ENCODE measurements around the gene ADCY2.

ADCY2 gene

DNA sequence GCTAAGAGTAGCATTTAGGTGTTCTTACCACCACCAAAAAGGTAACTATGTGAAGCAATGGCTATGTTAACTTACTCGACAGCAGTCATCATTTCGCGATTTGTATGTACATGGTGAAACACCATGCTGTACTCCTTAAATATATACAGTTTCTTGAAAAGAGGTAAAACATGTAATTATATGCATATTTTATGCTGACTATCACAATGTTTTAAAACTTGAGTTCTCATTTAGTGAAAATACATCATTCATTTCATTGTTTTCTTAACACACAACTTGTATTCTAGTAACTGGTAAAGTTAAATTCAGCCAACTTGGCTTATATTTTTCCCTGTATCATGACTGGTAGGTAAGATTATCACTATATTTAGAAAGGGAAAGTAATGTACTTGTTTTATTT lies 189.9 kb downstream of the ADCY2 start:
- in situ Hi-C loops (cut with MboI; ENCODE audit: low sequenced_read_pairs): no loop called here

DNA sequence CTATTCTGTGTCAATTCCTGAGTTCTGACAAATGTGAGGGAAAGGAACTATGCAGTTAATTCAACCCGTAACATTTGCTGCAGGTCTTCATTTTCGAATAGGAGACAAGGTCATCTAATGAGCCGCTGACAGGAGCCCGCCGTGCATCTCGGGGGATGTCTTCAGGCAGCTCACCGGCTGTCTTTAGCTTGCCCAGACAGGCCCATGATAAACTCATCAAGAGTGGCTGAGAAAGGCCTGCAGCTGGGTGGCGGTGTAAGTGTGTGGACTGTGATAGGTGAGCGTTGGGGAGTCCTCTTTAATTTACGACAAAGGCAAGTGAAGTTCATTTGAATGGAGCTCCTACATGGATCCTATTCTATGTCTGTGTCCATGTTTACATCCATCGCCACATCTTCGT lies 190.5 kb downstream of the ADCY2 start:
- in situ Hi-C loops (cut with MboI; ENCODE audit: low sequenced_read_pairs): no loop called here

DNA sequence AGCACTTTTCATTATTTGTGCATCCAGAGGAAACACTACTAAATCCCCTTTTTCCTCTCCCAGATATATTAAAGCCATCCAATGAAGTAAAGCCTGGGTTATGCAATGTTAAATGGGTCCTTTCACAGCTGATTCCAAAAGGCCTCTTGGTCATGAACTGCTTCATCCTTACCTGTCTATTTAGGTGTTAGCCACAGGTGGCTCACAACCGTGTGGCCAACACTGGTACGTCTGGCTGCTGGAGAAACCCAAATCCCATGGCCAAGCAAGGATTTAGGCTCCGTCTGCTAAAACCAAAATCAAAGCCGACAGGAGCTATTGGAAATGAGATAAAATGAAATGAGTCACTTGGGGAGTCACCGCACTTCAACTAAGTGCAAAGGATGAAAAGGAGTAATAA lies 193.9 kb downstream of the ADCY2 start:
- in situ Hi-C loops (cut with MboI; ENCODE audit: low sequenced_read_pairs): no loop called here

DNA sequence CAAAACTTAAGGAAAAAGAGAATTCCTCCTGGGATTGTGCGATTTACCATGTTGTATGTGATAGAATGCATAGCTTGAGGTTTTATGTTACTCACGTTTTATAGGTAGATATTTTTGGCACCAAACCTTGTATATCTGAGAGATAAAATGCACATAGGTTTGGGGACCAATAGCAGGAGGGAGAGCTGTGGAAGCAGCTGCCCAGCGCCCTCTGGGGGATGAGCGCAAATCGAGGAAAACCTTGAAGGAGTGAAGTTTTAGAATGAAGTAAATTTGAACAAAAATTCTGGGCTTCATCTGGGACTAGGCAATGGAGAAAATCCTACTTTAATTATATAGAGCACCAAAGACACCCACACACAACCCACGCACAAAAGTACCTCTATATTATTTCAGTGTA lies 197.0 kb downstream of the ADCY2 start:
- in situ Hi-C loops (cut with MboI; ENCODE audit: low sequenced_read_pairs): no loop called here

DNA sequence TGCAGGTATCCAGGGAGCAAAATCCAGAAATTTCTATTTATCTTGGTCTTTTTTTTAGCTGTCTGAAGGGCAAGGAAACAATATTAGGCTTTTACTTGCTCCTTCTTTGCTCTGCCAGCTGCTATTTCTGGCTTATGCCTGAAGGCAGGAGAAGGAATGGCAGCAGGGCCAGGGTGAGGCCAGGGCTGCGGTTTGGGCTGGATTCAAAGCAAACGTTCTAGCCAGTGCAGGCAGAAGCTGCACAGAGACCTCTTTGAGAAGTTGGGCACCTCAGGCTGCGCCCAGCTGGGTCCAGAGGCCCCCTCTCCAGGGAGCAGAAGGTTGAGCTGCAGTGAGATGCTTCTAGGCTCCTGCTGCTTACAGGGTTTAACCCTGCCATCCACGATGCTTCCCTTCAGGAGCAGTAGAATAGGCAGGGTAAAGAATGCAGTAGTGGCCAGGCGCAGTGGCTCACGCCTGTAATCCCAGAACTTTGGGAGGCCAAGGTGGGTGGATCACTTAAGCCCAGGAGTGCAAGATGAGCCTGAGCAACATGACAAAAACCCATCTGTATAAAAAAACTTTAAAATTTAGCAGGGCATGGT lies 201.2 kb downstream of the ADCY2 start:
- in situ Hi-C loops (cut with MboI; ENCODE audit: low sequenced_read_pairs): no loop called here

DNA sequence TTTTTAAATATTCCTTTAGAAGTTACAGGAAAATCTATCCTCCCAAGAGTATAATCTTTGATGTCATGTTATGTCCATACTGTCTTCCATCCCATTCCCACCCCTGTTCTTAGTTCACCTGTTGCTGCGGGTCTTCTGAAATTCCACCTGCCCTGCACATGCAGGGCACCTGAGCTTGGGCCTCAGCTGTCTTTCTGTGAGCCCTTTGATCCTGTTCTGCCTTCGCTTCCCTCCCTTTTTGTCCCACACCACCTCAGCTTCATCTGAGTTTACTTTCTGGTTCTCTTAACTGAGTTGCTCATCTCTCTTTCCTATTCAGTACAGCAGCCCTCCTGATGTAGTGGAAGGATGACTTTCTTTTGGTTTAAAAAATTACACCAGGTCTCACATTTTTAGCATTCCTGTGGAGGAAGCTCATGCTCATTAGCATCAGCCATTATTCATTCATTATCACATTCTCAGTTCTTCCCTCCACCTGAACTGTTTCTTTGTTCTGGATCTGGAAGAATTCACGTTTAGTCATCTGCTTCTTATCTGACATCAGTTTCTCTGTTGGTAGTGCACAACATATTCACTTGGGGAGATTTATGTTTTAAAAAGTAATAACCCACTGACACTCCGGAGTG lies 211.0 kb downstream of the ADCY2 start:
- in situ Hi-C loops (cut with MboI; ENCODE audit: low sequenced_read_pairs): no loop called here

DNA sequence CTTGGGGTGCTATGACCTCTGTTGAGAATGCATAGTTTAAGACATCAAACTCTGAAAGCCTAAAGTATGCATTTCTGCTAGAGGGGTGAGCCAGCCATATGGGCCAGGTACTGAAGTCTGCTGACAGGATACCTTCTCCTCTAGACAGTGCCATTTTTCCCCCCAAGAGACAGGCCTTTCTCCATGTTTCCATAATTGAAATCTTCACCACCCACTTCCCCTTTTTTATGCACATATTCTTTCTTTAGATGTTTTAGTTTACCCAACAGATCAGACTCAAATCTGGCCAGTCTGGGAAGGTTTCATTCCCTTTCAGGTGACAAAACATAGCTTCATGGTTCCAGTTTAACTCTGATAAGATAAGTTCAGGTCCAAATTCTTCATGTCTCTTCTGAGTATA lies 212.8 kb downstream of the ADCY2 start:
- in situ Hi-C loops (cut with MboI; ENCODE audit: low sequenced_read_pairs): no loop called here

DNA sequence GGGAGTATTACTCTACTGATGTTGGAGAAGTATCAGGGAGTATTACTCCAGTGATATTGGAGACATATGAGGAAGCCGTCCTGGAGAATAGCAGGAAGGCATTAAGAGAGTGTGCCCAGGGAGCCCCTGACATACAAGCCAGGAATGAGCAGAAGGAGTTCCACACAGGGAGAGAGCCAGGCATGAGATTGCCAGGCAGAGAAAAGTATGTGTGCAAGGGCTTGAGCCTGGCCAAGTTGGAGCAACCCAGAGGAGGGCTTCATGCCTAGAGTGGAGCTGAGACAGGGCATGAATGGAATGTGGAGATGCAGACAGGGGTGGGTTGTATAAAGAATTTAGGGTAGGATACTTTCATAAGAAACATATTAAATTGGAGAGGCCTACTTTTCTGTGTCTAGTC lies 213.8 kb downstream of the ADCY2 start:
- in situ Hi-C loops (cut with MboI; ENCODE audit: low sequenced_read_pairs): no loop called here

DNA sequence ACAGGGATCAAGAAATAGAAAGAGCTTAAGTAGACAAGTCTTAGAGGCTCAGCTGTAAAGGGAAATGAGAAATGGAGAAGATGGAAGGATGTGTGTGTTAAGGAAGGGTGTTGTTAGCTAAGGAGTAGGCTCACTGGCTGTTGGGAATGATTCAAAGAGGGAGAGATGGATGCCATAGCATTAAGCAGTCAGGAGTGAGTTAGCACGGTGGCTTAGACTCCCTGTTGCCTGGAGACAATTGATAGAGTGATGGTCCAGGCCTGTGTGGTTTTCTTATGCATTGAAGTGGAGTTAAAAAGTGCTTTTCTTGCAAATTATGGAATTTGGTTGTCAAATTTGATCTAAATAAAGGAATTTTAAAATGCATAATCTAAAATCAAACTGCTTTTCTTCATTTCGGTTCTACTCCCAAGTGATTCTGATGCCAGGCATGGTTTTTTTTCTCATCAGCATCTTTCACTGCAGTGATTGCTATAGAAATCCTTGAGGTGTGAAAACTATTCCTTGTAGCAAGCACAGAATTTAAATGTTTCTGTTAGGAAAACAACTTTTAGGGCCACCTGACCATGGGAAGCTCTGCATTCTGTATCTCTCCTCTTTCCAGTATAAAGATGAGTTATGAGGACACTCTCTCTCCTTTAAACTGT lies 214.7 kb downstream of the ADCY2 start:
- in situ Hi-C loops (cut with MboI; ENCODE audit: low sequenced_read_pairs): no loop called here

DNA sequence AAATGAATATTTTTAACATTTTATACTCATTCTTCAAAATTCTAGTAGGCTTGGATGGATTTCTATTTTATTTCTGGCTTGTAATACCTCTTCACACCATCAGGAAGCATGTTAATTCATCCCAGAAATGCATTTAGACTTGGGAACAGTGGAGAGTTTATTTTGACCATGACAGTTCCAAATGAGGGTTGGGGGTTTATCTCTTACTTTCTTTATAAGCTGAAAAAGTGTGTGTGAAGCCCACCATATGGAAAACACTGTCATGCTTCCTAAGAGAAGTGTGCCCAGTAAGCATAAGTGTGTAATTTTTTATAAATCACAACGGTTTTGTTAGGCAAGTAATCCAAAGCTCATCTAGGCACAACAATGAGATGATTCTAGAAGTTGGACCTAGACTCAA lies 215.6 kb downstream of the ADCY2 start:
- in situ Hi-C loops (cut with MboI; ENCODE audit: low sequenced_read_pairs): no loop called here

DNA sequence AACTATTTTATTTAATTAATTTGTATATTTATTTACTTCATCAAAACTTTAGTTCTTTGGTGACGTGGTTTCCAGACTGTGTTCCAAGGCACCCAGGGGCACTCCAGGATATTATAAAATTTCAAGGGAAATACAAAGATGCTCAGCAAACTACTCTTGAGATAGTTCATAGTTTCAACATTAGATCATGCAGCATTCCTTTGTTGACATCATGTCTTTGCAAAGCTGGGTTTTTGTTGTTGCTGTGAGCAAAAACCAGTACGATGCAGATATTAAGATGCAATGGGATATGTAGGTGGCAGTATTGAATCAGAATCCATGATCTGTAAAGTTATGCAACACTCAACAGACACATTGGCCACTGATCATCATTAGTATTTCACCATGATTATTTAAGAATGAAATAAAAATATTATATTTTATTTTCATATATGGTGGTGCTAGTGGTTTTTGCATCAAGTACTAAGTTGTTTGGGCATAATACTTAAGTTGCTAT lies 219.7 kb downstream of the ADCY2 start:
- in situ Hi-C loops (cut with MboI; ENCODE audit: low sequenced_read_pairs): no loop called here

DNA sequence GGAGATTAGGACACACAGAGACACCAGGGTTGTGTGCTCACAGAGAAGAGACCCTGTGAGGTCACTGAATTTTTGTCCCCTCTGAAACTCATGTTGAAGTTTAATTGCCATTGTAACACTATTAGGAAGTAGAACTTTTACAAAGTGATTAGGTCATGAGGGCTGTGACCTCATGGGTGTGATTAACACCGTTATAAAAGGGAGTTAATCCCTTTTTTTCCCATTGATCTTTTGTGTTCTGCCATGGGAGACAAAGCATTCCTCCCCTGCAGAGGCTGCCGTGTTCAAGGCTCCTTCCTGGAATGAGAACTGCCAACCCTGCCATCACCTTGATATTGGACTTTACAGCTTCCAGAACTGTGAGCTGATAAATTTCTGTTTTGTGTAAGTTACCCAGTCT lies 221.0 kb downstream of the ADCY2 start:
- in situ Hi-C loops (cut with MboI; ENCODE audit: low sequenced_read_pairs): no loop called here

DNA sequence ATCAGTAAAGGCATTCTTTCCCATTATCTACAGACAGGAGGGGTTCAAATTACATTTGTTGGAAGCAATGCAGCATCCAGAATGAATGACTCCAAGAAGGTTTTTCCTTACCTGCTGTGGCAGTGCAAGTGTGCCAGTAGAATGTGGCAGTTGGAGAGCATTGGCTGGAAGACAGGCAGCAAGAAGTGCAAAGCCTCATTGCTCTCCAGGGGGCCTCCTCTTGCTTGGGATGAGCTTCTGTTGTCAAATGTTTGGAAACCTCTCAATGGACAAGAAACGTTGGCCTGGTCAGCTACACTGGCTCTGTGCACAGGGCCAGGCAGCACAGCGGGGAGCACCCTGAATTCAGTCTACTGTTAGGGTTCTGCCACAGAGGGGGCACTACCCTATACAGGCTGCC lies 226.6 kb downstream of the ADCY2 start:
- in situ Hi-C loops (cut with MboI; ENCODE audit: low sequenced_read_pairs): no loop called here

DNA sequence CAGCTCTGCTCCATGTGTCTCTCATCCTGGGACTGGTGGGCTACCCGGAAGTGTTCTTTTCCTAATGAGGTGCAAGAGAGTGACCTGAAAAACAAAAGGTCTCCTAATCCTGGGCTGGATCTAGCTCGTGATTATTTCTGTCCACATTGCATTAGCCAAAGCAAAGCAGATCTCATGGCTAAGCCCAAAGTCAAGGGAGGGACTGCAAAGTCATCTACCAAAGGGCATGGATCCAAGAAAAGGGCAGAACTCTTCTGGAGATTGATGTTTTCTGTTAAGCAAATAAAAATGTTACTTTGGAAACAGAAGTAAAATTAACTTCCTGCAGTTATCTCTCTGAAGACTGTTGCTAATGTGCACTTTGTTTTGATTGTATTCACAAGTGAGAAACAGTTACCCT lies 229.8 kb downstream of the ADCY2 start:
- in situ Hi-C loops (cut with MboI; ENCODE audit: low sequenced_read_pairs): no loop called here

DNA sequence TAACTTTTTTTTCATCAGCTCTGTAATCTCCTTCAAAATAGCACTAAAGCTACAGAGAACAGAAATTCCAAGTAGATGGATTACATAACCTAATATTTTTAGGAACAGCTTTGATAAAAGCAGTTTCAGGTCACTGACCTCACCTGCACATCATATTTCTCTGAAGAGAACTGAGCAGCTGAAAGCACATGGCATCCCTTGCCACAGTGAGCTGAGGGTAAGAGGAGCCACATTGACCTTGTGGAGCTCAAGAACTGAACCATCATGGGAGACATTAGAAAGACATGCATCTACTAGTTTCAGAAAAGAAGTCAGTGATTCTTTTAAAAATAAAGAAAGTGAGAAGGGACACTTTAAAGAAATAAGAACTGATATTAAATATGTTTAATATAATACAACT lies 232.3 kb downstream of the ADCY2 start:
- in situ Hi-C loops (cut with MboI; ENCODE audit: low sequenced_read_pairs): no loop called here

DNA sequence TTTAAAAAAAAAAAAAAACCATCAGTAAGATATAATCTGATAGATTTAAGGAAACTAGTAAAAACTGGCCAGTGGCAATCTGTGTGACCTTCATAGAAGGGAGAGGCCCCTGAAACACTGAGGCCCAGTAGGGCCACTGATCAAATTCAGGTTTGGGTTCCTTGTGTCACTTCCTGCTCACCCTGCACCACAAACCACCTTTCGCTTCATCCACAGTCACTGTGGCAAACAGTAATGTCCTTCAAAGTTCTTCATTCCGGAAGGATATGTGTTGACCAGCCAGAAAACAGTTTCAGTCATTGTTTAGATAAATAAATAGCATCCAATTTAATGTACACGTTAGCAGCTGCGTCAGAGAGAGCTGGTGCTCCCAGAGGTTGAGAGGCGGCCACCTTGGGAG lies 232.9 kb downstream of the ADCY2 start:
- in situ Hi-C loops (cut with MboI; ENCODE audit: low sequenced_read_pairs): no loop called here

DNA sequence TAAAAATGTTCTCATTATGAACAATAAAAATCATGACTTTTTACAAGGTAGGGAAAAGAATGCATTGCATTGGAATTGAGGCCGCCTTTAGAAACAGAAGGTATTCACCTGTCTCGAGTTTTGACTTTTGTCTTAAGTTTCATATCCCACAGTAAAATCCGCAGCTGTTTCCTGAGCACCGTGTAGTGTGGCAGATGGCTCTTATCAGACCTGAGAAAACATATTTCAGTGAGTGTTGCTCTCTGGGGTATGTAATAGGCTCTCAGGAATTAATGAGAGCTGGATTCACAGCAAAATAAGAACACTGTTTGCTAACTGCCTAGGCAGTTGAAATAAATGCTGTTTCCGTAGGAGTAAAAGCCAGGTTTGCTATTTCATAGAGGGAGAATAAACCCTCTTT lies 233.6 kb downstream of the ADCY2 start:
- in situ Hi-C loops (cut with MboI; ENCODE audit: low sequenced_read_pairs): no loop called here

DNA sequence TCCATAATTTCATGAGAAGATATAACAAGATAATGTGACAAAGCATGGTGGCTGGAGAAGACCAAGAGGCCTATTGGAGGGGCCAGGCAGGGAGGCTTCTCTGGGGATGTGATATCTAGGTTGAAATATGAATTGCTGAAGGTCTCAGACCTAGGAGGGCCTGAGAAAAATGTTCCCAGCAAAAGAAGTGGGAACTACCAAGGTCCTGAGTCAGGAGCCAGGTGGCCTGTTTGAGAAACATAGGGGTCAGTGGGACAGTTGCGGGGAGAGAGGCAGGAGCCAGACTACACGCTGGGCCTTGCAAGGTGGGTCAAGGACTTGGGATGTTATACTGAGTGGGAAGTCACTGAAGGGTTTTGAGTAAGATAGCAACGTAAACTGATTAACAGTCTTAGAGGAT lies 238.9 kb downstream of the ADCY2 start:
- in situ Hi-C loops (cut with MboI; ENCODE audit: low sequenced_read_pairs): no loop called here

DNA sequence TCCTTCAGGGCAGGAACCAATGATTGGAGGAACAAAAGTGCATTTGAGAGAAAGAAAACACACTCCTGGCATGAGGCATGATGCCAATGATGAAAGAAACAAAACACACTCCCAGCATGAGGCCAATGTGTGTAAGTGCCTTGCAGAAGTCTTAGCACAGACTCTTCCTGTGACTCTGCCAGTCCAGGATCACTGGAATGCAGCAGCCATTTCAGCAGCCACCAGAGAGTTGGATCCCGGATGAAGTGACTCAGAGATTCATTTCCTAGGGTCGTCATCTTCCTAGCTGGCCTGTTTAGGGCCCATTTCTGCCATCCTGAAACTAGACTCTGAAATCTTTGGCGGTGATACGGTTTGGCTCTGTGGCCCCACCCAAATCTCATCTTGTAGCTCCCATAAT lies 242.5 kb downstream of the ADCY2 start:
- in situ Hi-C loops (cut with MboI; ENCODE audit: low sequenced_read_pairs): no loop called here

DNA sequence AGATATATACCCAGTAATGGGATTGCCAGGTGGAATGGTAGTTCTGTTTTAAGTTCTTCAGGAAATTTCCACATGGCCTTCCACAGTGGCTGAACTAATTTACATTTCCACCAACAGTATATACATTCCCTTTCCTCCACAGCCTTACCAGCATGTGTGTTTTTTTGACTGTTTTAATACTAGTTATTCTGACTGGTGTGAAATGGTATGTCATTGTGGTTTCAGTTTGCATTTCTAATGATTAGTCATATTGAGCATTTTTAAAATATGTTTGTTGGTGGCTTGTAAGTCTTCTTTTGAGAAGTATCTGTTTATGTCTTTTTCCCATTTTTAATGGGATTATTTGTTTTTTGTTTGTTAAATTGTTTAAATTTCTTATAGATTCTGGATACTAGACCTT lies 246.1 kb downstream of the ADCY2 start:
- in situ Hi-C loops (cut with MboI; ENCODE audit: low sequenced_read_pairs): no loop called here

DNA sequence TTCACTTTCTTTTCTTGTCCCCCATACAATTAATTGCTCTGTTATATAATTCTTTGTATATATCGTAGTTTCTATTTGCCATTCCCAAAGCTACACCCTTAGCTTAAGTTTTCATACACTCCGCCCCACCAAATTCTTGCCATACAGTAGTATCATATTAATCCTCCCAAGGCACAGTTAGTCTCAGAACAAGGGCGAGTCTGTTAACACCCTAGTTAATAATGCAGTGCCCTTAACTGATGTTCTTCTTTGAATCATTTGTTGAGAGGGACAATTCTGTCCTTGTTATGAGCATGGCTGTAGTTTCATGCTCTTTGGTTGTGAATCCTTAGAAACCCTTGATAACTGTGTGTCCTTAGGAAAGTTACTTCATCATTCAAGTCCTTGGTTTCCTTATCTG lies 248.8 kb downstream of the ADCY2 start:
- in situ Hi-C loops (cut with MboI; ENCODE audit: low sequenced_read_pairs): no loop called here

DNA sequence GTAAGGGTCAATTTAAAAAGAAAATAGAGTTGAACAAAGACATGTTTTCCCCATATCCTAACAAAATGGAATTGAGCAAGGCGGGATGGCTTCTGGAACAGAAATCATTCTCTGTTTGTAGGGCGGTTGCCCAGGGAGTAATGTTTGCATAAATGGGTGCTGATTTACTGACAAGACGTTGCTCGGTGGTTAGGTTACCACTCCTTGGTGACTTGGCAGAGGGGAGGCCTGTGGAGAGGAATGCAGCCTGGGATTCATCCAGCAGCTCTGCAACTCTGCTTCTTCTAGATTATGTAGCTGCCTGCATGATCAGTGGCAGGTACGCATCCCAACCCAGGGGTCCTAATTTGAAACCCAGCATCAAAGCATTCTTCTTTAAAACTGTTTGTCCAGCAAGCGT lies 254.8 kb downstream of the ADCY2 start:
- in situ Hi-C loops (cut with MboI; ENCODE audit: low sequenced_read_pairs): no loop called here

DNA sequence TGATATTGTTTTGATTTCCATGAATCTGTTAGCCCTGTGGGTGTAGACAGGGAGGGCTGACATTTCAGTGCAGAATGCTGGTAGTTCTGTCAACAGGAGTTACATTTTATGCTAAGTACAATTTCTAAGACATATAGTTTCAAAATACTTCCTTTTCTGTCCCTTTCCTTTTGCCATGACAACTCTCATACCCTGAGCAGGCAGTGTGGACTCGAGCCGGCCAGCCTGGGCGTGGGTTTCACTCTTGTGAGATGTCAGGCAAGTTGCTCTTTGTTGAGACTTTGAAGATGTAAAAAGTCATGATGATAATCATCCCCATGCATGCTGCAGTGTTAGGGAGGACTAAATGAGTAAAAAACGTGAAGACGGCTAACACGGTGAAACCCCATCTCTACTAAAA lies 257.1 kb downstream of the ADCY2 start:
- in situ Hi-C loops (cut with MboI; ENCODE audit: low sequenced_read_pairs): no loop called here

Data from HL-60/S4 treated with retinoic acid at 250 ng/mL for 4 days and 3 days (cell line).